Activated CD8-positive, alpha-beta memory T cell treated with anti-CD3 and anti-CD28 coated beads for 1 hour (primary cell): ENCODE results near the gene VSIR.

Experiments
- DNase-seq, 2 donors: peaks; one replicate each; pipeline ENCODE4 v3.0.0-alpha.2; 2020; ENCODE audit warnings: low read depth in 1 of 2; ENCODE audit errors: extremely low read depth in 1 of 2

Gene VSIR

DNA sequence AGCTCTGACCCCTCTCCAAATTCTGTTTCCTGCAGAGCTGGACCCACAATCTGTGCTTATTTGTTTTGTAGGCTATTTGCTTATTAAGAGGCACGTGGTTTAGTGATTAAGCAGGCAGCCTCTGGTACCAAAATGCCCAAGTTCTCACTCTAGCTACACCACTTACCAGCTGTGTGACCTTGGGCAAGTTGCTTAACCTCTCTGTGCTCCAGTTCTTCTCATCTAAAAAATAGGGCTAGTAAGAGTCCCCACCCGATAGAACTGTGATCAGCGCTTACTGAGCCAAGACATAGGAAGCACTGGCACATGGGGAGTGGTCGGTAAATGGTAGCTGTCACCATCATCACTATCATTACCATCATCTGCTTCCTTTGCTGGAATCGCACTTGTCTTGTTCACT, 74.6 kb downstream of the VSIR start:
- DNase-seq = no peak

DNA sequence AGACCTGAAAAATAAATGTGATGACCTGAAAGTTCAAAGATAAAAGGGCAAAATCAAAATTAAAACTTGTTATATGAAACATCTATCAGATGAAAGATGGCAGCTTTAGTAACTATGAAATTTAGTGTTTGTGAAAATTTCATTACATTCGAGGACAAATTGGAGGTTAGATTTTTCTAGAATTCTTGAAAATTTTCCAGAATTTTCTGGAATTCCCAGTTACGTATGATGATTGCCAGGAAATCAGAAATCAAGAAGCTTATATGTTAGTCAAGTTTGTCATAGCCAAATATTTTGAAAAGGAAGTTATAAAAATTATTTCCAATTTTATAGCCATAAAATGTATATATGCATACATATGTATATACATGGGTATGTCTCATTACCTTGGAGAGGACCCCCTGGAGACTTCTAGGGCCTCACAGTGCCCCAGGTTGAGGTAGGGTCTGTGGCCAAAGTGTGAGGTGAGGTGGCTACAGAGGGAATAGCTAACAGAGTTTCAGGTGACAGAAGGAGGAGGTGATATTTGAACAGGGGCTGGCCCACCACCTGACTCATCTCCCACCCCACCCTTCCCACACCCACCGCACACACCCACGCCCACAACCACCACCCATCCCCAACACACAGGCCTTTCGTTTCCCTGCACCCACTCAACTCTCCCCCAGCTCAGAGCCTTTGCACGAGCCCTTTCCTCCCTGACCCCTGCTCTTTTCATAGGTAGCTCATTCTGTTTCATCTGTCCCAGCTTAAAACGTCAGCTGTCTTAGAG, 75.2 kb downstream of the VSIR start:
- DNase-seq = peak in 1 of 2 donors; percentile 10
